Hematopoietic multipotent progenitor cell treated with erythropoietin and hydrocortisone succinate and interleukin-3 and kit ligand, for 17 days (in vitro differentiated cells): ENCODE data around the gene CEP120.

Source experiments
- DNase-seq: peaks from one replicate; pipeline ENCODE4 v3.0.0-alpha.2; 2015; ENCODE audit warnings: low spot score

CEP120 gene

DNA sequence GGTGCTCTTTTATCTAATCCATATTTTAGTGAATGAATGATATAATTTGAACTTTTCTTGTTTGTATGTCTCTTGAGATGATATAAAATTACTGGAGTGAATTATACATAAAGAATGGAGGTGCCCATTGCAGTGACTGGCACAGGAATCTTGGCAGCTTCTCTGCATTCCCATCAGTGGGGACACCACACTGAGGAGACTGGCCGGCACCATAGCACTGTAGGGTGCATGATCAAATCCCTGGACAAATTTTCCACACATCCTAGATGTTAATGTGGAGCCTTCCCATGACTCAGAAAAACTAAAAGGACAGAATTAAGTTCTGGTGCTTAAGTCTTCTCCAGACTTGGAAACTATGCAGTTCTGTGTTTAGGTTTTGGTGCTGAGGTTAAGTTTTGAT lies 124.1 kb downstream of the CEP120 start:
- no peak for DNase-seq

DNA sequence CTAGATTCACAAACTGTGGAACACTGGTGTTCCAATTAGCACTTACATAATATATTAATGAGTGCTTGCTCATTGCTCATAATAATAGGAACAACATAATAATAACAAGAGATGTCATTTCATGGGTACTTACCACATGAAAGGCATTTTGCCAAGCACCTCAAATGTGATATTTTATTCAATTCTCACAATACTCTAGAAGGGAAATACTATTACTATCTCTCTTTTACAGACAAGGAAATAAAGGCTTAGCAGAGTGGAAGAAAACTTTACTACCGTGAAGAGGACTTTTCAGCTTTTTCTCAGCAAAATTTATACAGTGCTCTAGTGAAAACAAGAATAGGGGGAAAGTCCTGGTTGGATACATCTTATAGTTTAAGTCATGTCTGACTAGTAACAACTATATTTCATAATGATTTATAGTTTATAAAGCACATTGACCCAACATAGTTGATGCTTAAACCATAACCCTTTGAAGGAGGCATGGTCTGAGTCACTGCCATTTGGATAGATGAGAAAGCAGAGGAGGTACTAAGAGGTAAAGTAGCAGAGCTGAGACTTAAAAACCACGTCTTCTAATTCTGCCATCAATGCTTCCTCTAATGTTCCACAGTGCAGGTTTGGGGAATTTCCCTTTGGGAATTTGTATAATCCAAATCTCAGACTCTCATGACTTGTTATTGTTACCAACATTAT lies 124.7 kb downstream of the CEP120 start:
- no peak for DNase-seq

DNA sequence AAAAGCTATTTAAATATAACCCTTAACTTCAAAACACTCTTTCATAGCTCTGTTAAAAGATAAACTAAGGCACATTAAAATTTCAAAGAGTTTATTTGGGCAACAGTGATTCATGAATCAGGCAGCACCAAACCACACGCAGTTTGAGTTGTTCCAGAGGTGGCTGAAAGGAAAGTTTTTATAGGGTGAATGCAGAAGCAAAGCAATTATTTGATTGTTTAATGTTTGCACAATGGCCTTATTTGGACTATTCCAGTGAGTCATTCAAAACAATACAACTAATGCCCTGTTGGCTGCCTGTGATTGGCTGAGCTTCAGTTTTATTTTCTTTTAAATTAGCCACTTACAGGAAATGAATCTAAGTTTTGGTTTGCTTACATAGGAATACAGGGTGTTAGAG lies 125.3 kb downstream of the CEP120 start:
- DNase-seq, result no peak

DNA sequence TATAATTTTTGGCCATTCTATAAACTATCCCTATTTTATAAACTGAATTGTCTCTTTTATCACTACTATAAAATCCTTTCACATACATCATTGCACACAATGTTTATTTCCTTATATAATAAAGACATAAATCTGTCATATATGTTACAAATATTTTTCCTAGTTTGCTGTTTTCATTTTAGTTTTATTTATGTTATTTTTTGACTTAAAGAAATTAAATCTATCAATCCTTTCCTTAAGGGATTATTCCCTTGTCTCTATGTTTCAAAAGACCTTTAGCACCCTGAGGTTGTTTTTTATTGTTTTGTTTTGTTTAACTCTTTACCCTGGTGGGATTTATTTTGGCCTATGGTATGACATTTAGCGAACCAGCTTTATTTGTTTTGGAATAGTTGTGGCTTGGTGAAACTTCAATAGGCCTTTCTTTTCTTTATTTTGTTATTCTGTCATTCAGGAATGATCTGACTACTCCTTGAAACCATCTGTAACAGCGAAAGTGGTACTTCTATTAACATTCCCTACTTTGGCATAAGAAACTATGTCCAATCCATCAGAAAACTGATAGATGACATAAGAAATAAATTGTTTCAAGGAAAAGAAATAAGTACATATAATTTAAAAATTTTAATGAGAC lies 125.9 kb downstream of the CEP120 start:
- DNase-seq, result no peak
